ENCODE measurements around the gene MC1R. TPM values are rescaled to one million over a fixed set of nuclear protein-coding genes. Genes with fewer than 3 reads are reported as not detected.

Gene MC1R
- total and polyA plus RNA-seq, 2 of the 8 experiments (the other 6 are each of a cell fraction or from before 2014, with no cell fraction given): 2.2 to 2.9 TPM

DNA sequence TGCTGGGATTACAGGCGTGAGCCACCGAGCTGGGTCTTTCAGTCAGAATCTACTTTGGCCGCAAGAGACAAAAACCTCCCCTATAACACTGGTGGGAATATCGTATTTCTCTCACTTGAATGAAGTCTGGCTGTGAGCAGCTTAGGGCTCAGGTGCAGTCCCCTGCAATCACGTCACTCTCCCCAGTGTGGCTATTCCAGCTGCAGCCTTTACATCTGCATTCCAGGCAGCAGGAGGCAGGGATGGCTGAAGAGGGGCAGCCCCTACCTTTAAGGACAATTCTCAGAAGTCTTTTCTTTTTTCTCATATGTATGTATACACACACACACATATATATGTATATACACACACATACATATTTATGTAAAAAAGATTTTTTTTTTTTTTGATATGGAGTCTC, 32.8 kb downstream of the MC1R start:
- H4K20me1 ChIP-seq (replicated peaks in 1 of 2; ENCODE audit: control insufficient read depth in 1 of 2, insufficient read depth in 2 of 2, low read length in 2 of 2): peaks cover 6 to 11% of the 10 kb centered on the region in 2 experiments
- no peak overlapping the region for H3K4me3 ChIP-seq (ENCODE audit: extremely low read depth in 1 of 4, insufficient read depth in 2 of 4, low read depth in 3 of 4, low read length in 4 of 4)
- no peak overlapping the region for H4K8ac ChIP-seq (ENCODE audit: extremely low read depth, insufficient read depth, low read length)
- H2BK12ac ChIP-seq (ENCODE audit: low read depth, low read length): no peak overlapping the region
- H3K9me3 ChIP-seq (ENCODE audit: insufficient read depth in 2 of 2, low read depth in 1 of 2, low read length in 1 of 2): no peaks in the 10 kb centered on the region
- H2BK20ac ChIP-seq (ENCODE audit: low read length): no peak overlapping the region
- H3K23ac ChIP-seq (ENCODE audit: insufficient read length): no peak overlapping the region
- no peak overlapping the region for H3K4me2 ChIP-seq (ENCODE audit: insufficient read depth in 1 of 2, low read depth in 2 of 2, low read length in 2 of 2)
- H2AFZ ChIP-seq (ENCODE audit: low read length): no peak overlapping the region
- no peak overlapping the region for H3K4ac ChIP-seq (replicated peaks; ENCODE audit: insufficient read length, low read depth, low read length)
- no peak overlapping the region for H3K27ac ChIP-seq (ENCODE audit: low read depth, low read length)
- H3K9ac ChIP-seq (replicated peaks in 1 of 4; ENCODE audit: extremely low read depth in 1 of 4, low read depth in 3 of 4, low read length in 3 of 4): no peak overlapping the region
- CTCF ChIA-PET (ENCODE audit: partially characterized antibody): interaction anchor here (0.7 to 3.9 kb wide), 7 partner anchors 11 to 48 kb away, joined by 3 to 15 read pairs (median 5); partner anchors contain the start of gene TUBB3
- H4K5ac ChIP-seq (ENCODE audit: insufficient read length, low read depth, low read length): no peak overlapping the region
- no peak overlapping the region for H2AK5ac ChIP-seq (ENCODE audit: low read depth, low read length)
- DNase-seq (ENCODE audit: low read depth in 1 of 2, low spot score in 2 of 2) (no peak), FAIRE-seq (no peak)
- H2BK5ac ChIP-seq (ENCODE audit: low read depth, low read length): no peak overlapping the region
- POLR2A ChIA-PET (ENCODE audit: partially characterized antibody): interaction anchor here (0.9 to 9.2 kb wide), 7 partner anchors 9 to 38 kb away, joined by 3 to 42 read pairs (median 3); partner anchors contain the start of gene TUBB3
- H2BK15ac ChIP-seq (ENCODE audit: low read length): no peak overlapping the region
- H3K56ac ChIP-seq (replicated peaks; ENCODE audit: insufficient read length, low read depth, low read length): no peak overlapping the region
- peaks cover 7% of the 10 kb centered on the region; the same call in 1 of the 2 replicates for H3K23me2 ChIP-seq (ENCODE audit: low read depth, low read length)
- H3K79me1 ChIP-seq (ENCODE audit: low read depth, low read length): no peaks in the 10 kb centered on the region
- H3K18ac ChIP-seq (ENCODE audit: extremely low read depth, low read length): no peak overlapping the region
- H3K79me2 ChIP-seq (ENCODE audit: control insufficient read depth in 1 of 2, insufficient read depth in 2 of 2, low read length in 2 of 2): no peaks in the 10 kb centered on the region
- no peak overlapping the region for H4K91ac ChIP-seq (replicated peaks; ENCODE audit: insufficient read length, low read length)
- no peaks in the 10 kb centered on the region for H3K36me3 ChIP-seq (ENCODE audit: control insufficient read depth in 2 of 4, insufficient read depth in 4 of 4, low read length in 3 of 4)
- no peak overlapping the region for H3K14ac ChIP-seq (ENCODE audit: insufficient read length)
- TF ChIP-seq TEAD4 (IDR thresholded peaks at IDR 0.05; ENCODE audit: low read depth, low read length): peak; percentile 69
- no peak for TF ChIP-seq GABPA (IDR thresholded peaks at IDR 0.05; ENCODE audit: borderline replicate concordance, insufficient read depth, low read length)
- no peak overlapping the region for H2BK120ac ChIP-seq (replicated peaks; ENCODE audit: low read depth, low read length)
- peaks cover 3 to 22% (median 17%) of the 10 kb centered on the region in 4 experiments for H3K27me3 ChIP-seq (replicated peaks in 1 of 4; ENCODE audit: control insufficient read depth in 3 of 4, extremely low read depth in 1 of 4, insufficient read depth in 3 of 4, low read length in 3 of 4)
- peaks cover 0 to 11% (median 5%) of the 10 kb centered on the region in 4 experiments; a peak in 5 of 7 replicates for H3K4me1 ChIP-seq (replicated peaks in 1 of 4; ENCODE audit: control insufficient read depth in 3 of 4, insufficient read depth in 4 of 4, low read length in 3 of 4)
- 96% methylated on average over 5 of the region's 5 CpGs; no CpG with 5 or more reads in 1 of the 2 experiments for WGBS, 2 experiments (ENCODE audit: extremely low coverage in 1 of 2, insufficient coverage in 1 of 2, insufficient read length in 1 of 2, insufficient replicate concordance in 2 of 2, low coverage in 1 of 2, low lambda C conversion rate in 2 of 2, missing lambda C conversion rate in 1 of 2)
